Prostate gland (tissue), 2 donors: ENCODE data around the gene RALGPS1. TPM values are rescaled to one million over a fixed set of nuclear protein-coding genes. Genes with fewer than 3 reads are reported as not detected.

Experiments
- DNase-seq: peaks from one replicate; pipeline ENCODE4 v3.0.0-alpha.2; 2019; ENCODE audit warnings: low spot score
- H3K27ac ChIP-seq, 2 donors: fragments of 200-600 bp; sonication (generic); 2 replicates each; pipeline ENCODE4 v1.5.1; 2017 to 2019
- H3K27me3 ChIP-seq: fragments of 200-600 bp; sonication (generic); replicated peaks from 2 replicates; pipeline ENCODE4 v1.5.1; 2019; ENCODE audit not compliant: insufficient read depth
- H3K36me3 ChIP-seq, 2 donors: fragments of 200-600 bp; sonication (generic); 1 replicate in 1 of 2; 2 replicates in 1 of 2; pipeline versions ENCODE4 v1.5.1 to v1.8.1; 2017 to 2019
- H3K4me1 ChIP-seq: fragments of 200-600 bp; sonication (generic); replicated peaks from 2 replicates; pipeline ENCODE4 v1.5.1; 2019
- H3K4me3 ChIP-seq, 2 donors: fragments of 200-600 bp; sonication (generic); 2 replicates each; pipeline ENCODE4 v1.5.1; 2017 to 2019
- H3K9me3 ChIP-seq: fragments of 200-600 bp; sonication (generic); 2 replicates; pipeline ENCODE4 v1.5.1; 2017
- CTCF ChIP-seq, 4 experiments: fragments of 200-600 bp in 2 of 4; fragments of 450-650 bp in 2 of 4; sonication (generic) in 2 of 4; IDR thresholded peaks; 1 replicate in 3 of 4; 2 replicates in 1 of 4; pipeline ENCODE4 v1.5.1; 2016 to 2019; ENCODE audit warnings: antibody characterized with exemption in 4 of 4, mild to moderate bottlenecking in 2 of 4, moderate library complexity in 2 of 4
- POLR2A ChIP-seq: fragments of 450-650 bp; IDR thresholded peaks from one replicate; pipeline ENCODE4 v1.6.1; 2016; ENCODE audit warnings: antibody characterized with exemption, mild to moderate bottlenecking
- POLR2AphosphoS5 ChIP-seq: sonication (generic); formaldehyde crosslinking; IDR thresholded peaks from one replicate; pipeline ENCODE4 v1.6.1; 2017; ENCODE audit warnings: antibody characterized with exemption
- WGBS: methylation state at CpG from one replicate; pipeline ENCODE4 v1.1.5; 2018; 5-methylcytosine and 5-hydroxymethylcytosine counted together
- intact Hi-C: fragments of 100-400 bp; cut with DNase I; formaldehyde crosslinking; loops from one replicate; pipeline ENCODE4 v1.14.2; 2022
- total RNA-seq, 2 donors: library from RNA; depleted of rRNA; stranded (reverse); fragments of >200 nt; gene quantifications; one replicate each; pipeline ENCODE4 v1.1.0, GENCODE V29; 2016

Gene RALGPS1
- total RNA-seq, 2 donors from 2014 or later: 14.7 to 20.7 TPM

GRCh38 chr9:127088724-127089615, 174.4 kb downstream of the RALGPS1 start:
- Histone ChIP-seq H3K27me3 (no peaks in the 10 kb centered on the region), H3K4me3 (no peak overlapping the region), H3K4me1 (peaks cover 20% of the 10 kb centered on the region), H3K9me3 (no peaks in the 10 kb centered on the region), H3K27ac (peak overlapping the region; percentile 82 to 88), H3K36me3 (no peaks in the 10 kb centered on the region)
- TF ChIP-seq POLR2A (no peak), POLR2AphosphoS5 (no peak), CTCF (IDR thresholded peaks at IDR 0.05) (no peak)
- intact Hi-C loops: no loop called here
- WGBS: 87% methylated on average over 27 of the region's 27 CpGs
- no peak for DNase-seq

GRCh38 chr9:127089631-127090081, 175.1 kb downstream of the RALGPS1 start:
- H3K4me1 ChIP-seq: peaks cover 20% of the 10 kb centered on the region
- DNase-seq: peak; percentile 78
- H3K27ac ChIP-seq: peak overlapping the region; percentile 82 to 88
- no peaks in the 10 kb centered on the region for H3K9me3 ChIP-seq
- intact Hi-C loops: no loop called here
- no peaks in the 10 kb centered on the region for H3K27me3 ChIP-seq
- TF ChIP-seq POLR2AphosphoS5 (peak; percentile 96), POLR2A (no peak)
- no peaks in the 10 kb centered on the region for H3K36me3 ChIP-seq
- no peak overlapping the region for H3K4me3 ChIP-seq
- 34% methylated on average over 6 of the region's 6 CpGs for WGBS

GRCh38 chr9:127090341-127090985, 175.9 kb downstream of the RALGPS1 start:
- TF ChIP-seq POLR2A (no peak), CTCF (IDR thresholded peaks at IDR 0.05) (no peak), POLR2AphosphoS5 (no peak)
- peaks cover 20% of the 10 kb centered on the region for H3K4me1 ChIP-seq
- peak overlapping the region; percentile 82 to 88 for H3K27ac ChIP-seq
- no peak overlapping the region for H3K4me3 ChIP-seq
- H3K36me3 ChIP-seq: no peaks in the 10 kb centered on the region
- no peaks in the 10 kb centered on the region for H3K27me3 ChIP-seq
- DNase-seq: no peak
- WGBS: 80% methylated on average over 6 of the region's 6 CpGs
- H3K9me3 ChIP-seq: no peaks in the 10 kb centered on the region
- intact Hi-C loops: no loop called here

GRCh38 chr9:127091526-127091925, 176.9 kb downstream of the RALGPS1 start:
- H3K4me1 ChIP-seq: peaks cover 20% of the 10 kb centered on the region
- no peak overlapping the region for H3K27ac ChIP-seq
- intact Hi-C loops: no loop called here
- no peak for TF ChIP-seq CTCF (IDR thresholded peaks at IDR 0.05)
- TF ChIP-seq POLR2AphosphoS5: no peak
- no peak for TF ChIP-seq POLR2A
- H3K27me3 ChIP-seq: no peaks in the 10 kb centered on the region
- 93% methylated on average over 13 of the region's 13 CpGs for WGBS
- DNase-seq: no peak
- no peak overlapping the region for H3K4me3 ChIP-seq
- H3K36me3 ChIP-seq: no peaks in the 10 kb centered on the region
- no peaks in the 10 kb centered on the region for H3K9me3 ChIP-seq

- Histone ChIP-seq H3K4me1 (peaks cover 20% of the 10 kb centered on the region), H3K27ac (no peak overlapping the region), H3K36me3 (no peaks in the 10 kb centered on the region), H3K27me3 (no peaks in the 10 kb centered on the region), H3K4me3 (no peak overlapping the region), H3K9me3 (no peaks in the 10 kb centered on the region)
- intact Hi-C loops: no loop called here
- 93% methylated on average over 11 of the region's 11 CpGs for WGBS
- DNase-seq: no peak
- TF ChIP-seq POLR2AphosphoS5: no peak
- TF ChIP-seq CTCF (IDR thresholded peaks at IDR 0.05): no peak
- no peak for TF ChIP-seq POLR2A
Measured at GRCh38 chr9:127092041-127092608, 177.5 kb downstream of the RALGPS1 start.
